Measurements from ENCODE around the gene HSD17B3.
"Not testable (repeated sequence)": the region's sequence is repeated elsewhere in the genome, so short reads cannot be mapped to it uniquely, and the experiment has no call there.

HSD17B3 gene

GRCh38 chr9:96302021-96302420 lies at the start of gene HSD17B3:
Gene HSD17B3, minus strand, starts transcription at chr9:96302176. Its CDS starts 72 bp downstream, at chr9:96302104.
- no peak for DNase-seq

DNA sequence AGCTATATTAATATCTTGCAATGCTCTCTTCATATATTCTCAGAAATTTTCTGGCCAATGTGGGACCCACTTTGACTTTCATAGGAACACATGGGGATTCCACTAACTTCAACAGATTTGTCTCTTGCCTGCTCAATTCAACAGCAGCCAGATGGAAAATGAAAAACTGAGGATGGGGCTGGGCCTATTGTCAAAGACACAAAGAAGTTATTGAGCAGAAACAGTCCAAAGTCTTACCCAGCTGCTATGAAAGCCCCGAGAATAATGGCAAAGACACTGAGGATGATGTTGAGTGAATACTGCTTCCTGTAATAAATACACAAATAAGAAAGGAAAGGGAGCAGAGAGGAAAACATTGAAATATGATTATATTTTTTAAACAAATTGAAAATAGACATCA lies 48.9 kb upstream of the HSD17B3 start:
- DNase-seq = no peak

DNA sequence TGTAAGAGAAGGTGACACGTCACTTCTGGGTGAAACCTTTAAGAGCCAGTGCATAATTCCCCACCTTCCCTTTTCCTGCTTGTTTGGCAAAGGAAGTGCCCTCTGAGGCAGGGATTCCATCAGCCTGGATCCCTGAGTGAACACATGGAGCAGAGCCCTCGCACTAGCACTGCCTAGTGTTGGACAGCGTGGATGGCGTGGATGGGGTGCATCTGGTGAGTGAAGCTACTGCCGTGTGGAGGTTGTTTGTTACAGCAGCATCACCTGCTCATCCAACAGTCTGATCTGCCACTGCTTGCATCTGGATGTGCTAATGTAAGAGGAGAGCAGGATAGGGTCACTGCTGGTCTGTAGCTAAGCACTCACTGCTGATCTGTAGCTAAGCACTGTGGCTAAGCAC lies 46.3 kb upstream of the HSD17B3 start:
- DNase-seq = no peak

DNA sequence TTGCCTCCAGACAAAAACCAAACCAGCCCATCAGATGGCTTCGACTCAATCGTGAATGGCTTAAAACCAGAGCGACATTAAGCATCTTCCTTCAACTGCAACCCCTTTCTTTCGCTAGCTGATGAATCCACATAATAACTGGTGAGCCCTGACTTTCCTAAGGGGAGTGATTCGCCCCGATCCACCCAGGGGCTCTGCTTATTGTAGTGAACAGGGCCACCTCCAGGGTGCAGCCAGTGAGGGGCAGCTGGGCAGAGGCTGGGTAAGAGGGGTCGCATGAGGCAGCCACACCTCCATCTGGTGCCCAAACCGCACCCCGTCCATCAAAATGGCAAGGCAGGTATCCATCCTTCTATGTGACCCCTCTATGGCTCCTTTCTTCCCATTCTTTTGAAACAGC lies 43.6 kb upstream of the HSD17B3 start:
- DNase-seq = no peak

DNA sequence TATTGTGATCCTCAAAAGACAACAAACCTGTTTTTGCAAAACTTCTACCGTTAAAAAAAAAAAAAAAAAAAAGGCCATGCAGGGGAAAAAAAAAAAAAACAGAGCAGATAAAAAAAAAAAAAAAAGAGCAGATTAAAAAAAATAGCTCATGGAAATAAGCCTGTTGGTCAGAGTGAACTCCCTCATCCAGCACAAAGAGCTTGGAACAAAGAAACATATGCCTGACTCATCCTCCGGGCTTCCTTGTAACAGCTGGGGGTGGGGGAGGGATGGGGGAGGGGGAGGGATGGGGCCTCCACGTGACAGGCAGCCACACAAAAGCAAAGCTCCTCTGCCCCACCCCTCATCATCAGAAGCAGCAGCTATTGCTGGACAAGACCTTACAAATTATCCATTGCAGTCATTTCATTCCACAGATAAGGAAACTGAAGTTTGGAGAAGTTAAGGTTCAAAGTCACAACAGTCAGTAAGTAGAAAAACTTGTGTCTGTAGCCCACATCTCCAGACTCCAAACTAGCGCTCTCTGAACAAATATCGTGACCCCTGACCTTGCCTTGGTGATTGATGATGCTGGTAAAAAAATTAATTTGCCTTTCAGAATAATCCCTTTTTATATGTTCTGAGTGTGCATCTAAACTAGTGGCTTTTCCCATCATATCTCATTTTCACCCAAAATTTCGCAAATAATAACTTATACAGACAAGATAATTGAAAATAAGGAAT lies 42.6 kb upstream of the HSD17B3 start:
- DNase-seq = no peak

DNA sequence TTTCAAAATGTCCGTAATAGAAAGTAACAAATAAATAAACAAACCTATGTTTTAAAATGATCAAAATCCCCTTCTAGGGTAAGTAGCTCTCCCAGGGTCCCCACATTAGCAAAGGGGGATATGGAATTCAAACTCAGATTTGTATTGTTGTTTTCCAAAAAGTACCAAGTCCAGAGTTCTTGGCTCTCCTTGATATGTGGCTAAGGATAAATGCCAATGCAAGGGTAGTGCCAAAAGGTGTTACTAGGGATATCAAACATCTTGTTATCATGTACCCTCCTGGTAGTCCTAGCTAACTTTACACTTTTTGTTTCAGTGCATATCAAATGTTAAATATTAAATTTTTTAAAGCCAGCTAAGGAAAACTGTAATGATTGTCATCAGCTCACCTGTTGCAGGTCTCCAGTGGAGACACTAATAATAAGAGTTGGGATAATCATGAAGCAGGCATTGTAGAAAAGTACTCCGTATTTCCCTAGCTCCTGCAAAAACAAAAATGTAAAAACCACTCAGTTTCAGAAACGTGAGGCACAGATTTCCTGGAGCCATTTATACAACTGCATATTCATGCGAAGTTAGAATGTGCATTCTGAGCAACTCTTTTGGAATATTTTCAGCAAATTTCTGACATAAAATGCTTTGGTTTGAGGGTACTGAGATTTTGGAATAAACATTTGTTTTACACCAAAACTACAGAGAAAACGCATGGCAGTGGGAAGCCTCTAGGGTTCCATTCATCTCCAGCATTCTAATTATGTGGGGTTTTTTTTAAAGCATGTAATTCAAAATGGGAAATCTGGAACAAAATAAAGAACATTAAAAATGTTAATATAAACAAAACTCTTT lies 41.8 kb upstream of the HSD17B3 start:
- DNase-seq = no peak

- no peak for DNase-seq
Observed at GRCh38 chr9:96342571-96343245, 40.7 kb upstream of the HSD17B3 start.

GRCh38 chr9:96340707-96341106 lies 38.7 kb upstream of the HSD17B3 start:
- DNase-seq = no peak

GRCh38 chr9:96338299-96338698 lies 36.3 kb upstream of the HSD17B3 start:
- DNase-seq = no peak

DNA sequence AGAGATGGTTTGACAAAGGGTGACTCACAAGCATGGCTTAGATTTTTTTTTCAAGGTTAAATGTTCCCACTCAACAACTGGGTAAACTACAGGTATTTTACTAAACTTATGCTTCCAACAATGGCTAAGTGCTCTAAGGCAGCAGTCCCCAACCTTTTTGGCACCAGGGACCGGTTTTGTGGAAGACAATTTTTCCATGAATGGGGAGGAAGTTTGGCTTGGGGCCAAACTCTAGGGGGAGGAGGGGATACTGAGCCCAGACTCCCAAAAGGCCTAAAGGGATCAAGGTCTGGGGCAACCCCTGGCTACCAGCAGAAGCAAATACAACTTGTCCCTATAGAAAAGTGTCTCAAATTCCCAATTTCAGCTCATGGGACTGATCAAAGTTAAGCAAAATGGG lies 32.0 kb upstream of the HSD17B3 start:
- DNase-seq = no peak

DNA sequence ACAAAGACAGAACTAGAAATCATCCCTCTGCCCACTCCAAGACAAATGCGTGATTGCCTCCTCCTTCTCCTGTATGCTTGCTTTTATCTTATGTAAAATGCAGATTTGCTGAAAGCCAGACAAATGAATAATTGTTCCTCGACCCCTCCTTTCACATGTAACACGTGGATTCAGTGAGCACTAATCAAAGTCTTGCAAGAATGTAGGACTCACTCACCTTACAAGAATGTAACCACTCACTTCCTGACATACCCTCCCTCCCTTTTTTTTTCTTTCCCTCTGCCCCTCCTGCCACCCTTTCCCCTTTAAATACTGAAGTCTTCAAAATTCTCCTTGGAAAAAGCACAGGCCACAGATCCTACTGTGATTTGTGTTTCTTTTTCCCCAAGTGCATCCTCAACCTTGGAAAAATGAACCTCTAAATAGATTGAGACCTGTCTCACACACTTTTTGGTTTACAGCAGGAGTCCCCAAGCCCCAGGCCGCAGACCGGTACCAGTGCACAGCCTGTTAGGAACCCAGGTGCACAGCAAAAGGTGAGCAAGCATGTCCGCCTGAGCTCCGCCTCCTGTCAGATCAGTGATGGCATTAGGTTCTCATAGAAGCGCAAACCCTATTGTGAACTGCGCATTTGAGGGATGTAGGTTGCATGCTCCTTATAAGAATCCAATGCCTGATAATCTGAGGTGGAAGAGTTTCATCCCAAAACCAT lies 29.4 kb upstream of the HSD17B3 start:
- DNase-seq = no peak

DNA sequence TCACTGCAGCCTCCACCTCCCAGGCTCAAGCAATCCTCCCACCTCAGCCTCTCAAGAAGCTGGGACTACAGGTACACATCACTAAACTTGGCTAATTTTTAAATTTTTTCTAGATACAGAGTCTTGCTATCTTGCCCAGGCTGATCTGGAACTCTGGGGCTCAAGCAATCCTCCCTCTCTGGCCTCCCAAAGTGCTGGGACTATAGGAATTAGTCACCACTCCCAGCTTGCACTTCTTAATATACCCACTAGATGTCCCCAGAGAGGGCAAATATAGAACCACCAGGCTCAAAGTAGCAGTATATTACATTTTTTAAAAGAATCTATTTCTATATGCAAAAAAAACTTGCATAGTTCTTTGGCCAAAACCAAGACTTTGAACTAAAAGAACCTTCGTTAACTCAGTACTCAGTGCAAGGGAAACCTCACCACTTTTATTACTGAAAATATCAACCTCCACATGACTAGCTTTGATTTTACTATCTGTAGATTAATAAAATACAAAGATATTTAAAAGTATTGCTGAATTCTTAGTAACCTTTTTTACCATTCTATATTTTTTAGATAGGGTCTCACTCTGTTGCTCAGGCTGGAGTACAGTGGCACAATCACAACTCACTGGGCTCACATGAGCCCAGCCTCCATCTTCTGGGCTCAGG lies 25.8 kb upstream of the HSD17B3 start:
- peak; percentile 12 for DNase-seq

DNA sequence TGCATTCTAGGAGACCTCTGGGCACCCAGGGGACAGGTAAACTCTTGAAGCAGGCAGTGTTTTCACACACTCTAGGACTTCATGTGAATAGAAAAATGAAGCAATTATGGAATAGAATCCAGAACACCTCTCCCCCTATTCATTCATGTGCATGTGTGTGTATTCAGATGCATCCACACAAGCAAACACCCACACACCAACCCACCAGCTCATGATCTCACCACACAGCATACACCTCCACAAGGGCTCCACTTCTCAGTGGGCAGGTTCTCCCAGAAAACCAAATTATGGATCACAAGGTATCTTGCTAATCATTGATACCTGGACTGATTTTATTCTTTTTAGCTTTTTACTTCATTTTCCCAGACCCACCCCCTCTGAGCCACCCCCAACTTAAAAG lies 21.2 kb upstream of the HSD17B3 start:
- no peak for DNase-seq

- DNase-seq = not testable (repeated sequence)
Observed at GRCh38 chr9:96322736-96323135, 20.8 kb upstream of the HSD17B3 start.

- not testable (repeated sequence) for DNase-seq
Observed at GRCh38 chr9:96322210-96322609, 20.2 kb upstream of the HSD17B3 start.

DNA sequence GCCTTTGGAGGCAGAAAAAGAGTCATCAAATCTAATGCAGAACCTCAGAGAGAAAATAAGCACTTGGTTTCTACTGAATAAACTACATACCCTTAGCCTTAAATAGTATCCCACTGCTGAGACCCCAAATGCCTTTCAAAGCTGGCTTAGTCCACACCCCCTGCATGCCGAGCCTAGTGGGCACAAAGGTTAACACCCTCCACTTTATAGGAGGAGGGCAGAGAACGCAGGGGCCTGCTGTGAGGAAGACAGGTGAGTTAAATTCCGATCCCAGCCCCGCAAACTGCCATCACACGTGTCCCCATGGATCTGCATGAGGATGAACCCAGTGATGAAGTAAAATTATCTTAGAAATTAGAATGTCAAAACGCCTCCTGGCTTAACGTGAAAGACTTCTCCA lies 19.5 kb upstream of the HSD17B3 start:
- no peak for DNase-seq

DNA sequence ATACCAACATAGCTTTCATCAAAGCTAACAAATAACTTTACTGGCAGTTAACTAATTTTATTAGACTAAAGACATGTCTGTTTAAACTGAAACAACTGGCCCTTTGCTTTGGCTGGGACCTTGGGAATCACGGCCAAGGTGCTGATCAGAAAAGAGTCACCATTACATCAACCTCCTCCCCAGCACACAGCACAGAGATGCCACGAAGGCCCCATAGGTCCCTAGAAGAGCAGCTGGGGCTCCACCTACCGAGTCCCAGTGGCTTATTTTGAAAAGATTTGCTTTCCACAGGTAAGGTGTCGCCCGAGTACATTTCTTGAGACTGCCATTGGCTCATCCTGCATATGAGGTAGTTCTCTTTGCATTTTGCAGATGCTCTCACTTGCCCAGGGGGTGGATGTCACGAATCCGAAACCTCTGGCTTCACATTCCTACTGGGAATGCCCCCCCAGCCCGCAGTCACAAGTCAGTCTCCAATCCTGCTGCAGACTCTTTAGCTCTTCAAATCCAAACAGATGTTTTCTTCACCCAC lies 18.8 kb upstream of the HSD17B3 start:
- DNase-seq = no peak

DNA sequence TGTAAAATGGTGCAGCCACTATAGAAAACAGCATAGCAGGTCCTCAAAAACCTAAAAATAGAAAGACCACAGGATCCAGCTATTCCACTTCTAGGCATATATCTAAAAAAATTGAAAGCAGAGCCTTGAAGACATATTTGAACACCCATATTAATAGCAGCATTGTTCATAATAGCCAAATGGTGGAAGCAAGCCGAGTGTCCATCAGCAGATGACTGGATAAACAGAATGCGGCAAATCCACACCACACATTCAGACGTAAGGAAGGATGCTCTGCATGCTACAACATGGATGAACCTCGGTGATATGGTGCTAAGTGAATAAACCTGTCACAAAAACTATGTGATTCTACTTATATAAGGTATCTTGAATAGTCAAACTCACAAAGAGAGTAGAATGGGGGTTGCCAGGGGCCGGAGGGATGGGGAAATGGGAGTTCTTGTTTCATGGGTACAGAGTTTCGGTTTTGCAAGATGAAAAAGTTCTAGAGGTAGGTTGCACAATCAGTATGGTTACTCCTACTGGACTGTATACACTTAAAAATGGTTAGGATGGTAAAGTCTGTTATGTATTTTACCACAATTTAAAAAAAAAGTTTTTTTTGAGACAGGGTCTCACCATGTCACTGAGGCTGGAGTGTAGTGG lies 17.1 kb upstream of the HSD17B3 start:
- no peak for DNase-seq

DNA sequence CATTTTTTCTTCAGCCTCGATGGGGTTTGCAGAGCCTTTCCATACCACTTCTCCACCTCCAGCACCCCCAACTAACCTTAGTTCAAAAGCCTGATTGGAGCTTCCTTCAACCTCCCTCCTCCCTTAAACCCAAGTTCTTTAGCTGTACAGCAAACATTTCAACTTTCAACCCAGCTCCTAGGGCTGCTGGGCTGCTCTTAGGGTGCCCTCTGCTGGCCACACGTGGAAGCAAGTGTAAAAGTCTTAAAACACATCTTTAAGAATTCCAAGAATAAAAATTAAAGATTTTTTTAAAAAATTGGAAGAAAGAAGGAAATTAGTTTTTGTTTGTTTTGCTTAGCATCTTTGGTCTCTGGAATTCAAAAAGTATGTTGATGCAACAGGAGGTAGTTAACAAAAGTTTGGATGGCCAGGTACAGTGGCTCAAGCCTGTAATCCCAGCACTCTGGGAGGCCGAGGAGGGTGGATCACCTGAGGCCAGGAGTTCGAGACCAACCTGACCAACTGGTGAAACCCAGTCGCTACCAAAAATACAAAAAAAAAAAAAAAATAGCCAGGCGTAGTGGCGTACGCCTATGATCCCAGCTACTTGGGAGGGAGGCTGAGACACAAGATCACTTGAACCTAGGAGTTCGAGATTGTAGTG lies 15.5 kb upstream of the HSD17B3 start:
- DNase-seq = no peak

GRCh38 chr9:96309850-96310249 lies 7.9 kb upstream of the HSD17B3 start:
- no peak for DNase-seq

GRCh38 chr9:96306958-96307357 lies 5.0 kb upstream of the HSD17B3 start:
- DNase-seq = not testable (repeated sequence)
